ENCODE data around the gene RBM5.

Gene RBM5

GRCh38 chr3:50147861-50148260 is 59.1 kb downstream of the RBM5 start:
- Histone ChIP-seq H3K36me3 (ENCODE audit: insufficient read depth) (no peaks in the 10 kb centered on the region), H3K79me2 (ENCODE audit: insufficient read depth, low read depth) (no peaks in the 10 kb centered on the region), H3K9ac (no peak overlapping the region), H3K27me3 (ENCODE audit: insufficient read depth, low read depth) (no peaks in the 10 kb centered on the region), H3K4me1 (ENCODE audit: low read depth, poor library complexity, severe bottlenecking) (no peaks in the 10 kb centered on the region), H3K27ac (no peak overlapping the region), H4K20me1 (ENCODE audit: insufficient read depth) (no peaks in the 10 kb centered on the region), H3K4me3 (IDR thresholded peaks at IDR 0.05; ENCODE audit: insufficient read depth, low read depth, low read length) (no peak overlapping the region), H3K4me2 (no peak overlapping the region), H2AFZ (ENCODE audit: low read depth) (no peak overlapping the region)
- TF ChIP-seq CTCF (conservative IDR thresholded peaks at IDR 0.05; ENCODE audit: low read depth, low read length), result no peak

- no peak for TF ChIP-seq CTCF (conservative IDR thresholded peaks at IDR 0.05; ENCODE audit: low read depth, low read length)
- H3K4me2 ChIP-seq, result no peak overlapping the region
- no peaks in the 10 kb centered on the region for H4K20me1 ChIP-seq (ENCODE audit: insufficient read depth)
- no peaks in the 10 kb centered on the region for H3K4me1 ChIP-seq (ENCODE audit: low read depth, poor library complexity, severe bottlenecking)
- no peak overlapping the region for H3K27ac ChIP-seq
- H3K4me3 ChIP-seq (IDR thresholded peaks at IDR 0.05; ENCODE audit: insufficient read depth, low read depth, low read length), result no peak overlapping the region
- 0 out of 2 replicates have a peak, but pooled peaks cover 3% of the 10 kb centered on the region for H3K27me3 ChIP-seq (ENCODE audit: insufficient read depth, low read depth)
- H2AFZ ChIP-seq (ENCODE audit: low read depth), result no peak overlapping the region
- H3K79me2 ChIP-seq (ENCODE audit: insufficient read depth, low read depth), result no peaks in the 10 kb centered on the region
- no peaks in the 10 kb centered on the region for H3K36me3 ChIP-seq (ENCODE audit: insufficient read depth)
- no peak overlapping the region for H3K9ac ChIP-seq
These were observed 61.7 kb downstream of the RBM5 start for GRCh38 chr3:50150404-50150750.

GRCh38 chr3:50150863-50151686 is 62.4 kb downstream of the RBM5 start:
- H3K4me3 ChIP-seq (IDR thresholded peaks at IDR 0.05; ENCODE audit: insufficient read depth, low read depth, low read length), result no peak overlapping the region
- H2AFZ ChIP-seq (ENCODE audit: low read depth), result no peak overlapping the region
- no peaks in the 10 kb centered on the region for H3K4me1 ChIP-seq (ENCODE audit: low read depth, poor library complexity, severe bottlenecking)
- no peaks in the 10 kb centered on the region for H3K79me2 ChIP-seq (ENCODE audit: insufficient read depth, low read depth)
- TF ChIP-seq CTCF (conservative IDR thresholded peaks at IDR 0.05; ENCODE audit: low read depth, low read length), result no peak
- no peak overlapping the region for H3K27ac ChIP-seq
- no peaks in the 10 kb centered on the region for H3K36me3 ChIP-seq (ENCODE audit: insufficient read depth)
- H4K20me1 ChIP-seq (ENCODE audit: insufficient read depth), result no peaks in the 10 kb centered on the region
- H3K4me2 ChIP-seq, result no peak overlapping the region
- H3K9ac ChIP-seq, result no peak overlapping the region
- H3K27me3 ChIP-seq (ENCODE audit: insufficient read depth, low read depth), result peaks cover 7% of the 10 kb centered on the region; the same call in 1 of the 2 replicates

DNA sequence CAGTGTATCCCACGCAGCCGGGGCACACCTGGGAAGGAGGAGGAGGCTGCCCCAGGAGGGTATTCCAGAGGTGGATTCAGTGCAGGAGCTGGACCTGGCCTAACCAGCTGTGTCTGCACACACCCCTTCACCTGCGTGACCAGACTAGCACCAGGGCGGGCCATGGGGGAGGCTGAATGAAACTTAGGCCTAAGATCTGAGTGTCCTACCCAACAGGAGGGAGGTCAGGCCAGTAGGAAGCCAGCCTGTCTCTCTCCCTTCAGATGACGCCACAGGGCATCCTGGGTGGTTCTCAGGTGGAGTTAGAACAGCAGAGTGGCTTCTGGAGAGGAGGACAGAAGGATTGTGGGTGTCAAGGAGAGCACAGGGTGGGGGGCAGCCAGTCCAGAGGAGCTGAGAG is 63.0 kb downstream of the RBM5 start:
- H2AFZ ChIP-seq (ENCODE audit: low read depth), result no peak overlapping the region

More for the DNA sequence above, 63.0 kb downstream of the RBM5 start:
- Histone ChIP-seq H4K20me1 (ENCODE audit: insufficient read depth) (no peaks in the 10 kb centered on the region), H3K27ac (no peak overlapping the region), H3K9ac (no peak overlapping the region), H3K4me3 (IDR thresholded peaks at IDR 0.05; ENCODE audit: insufficient read depth, low read depth, low read length) (no peak overlapping the region), H3K4me1 (ENCODE audit: low read depth, poor library complexity, severe bottlenecking) (no peaks in the 10 kb centered on the region), H3K36me3 (ENCODE audit: insufficient read depth) (no peaks in the 10 kb centered on the region), H3K79me2 (ENCODE audit: insufficient read depth, low read depth) (no peaks in the 10 kb centered on the region), H3K4me2 (no peak overlapping the region), H3K27me3 (ENCODE audit: insufficient read depth, low read depth) (peaks cover 13% of the 10 kb centered on the region; the same call in 1 of the 2 replicates)
- no peak for TF ChIP-seq CTCF (conservative IDR thresholded peaks at IDR 0.05; ENCODE audit: low read depth, low read length)

Measured in KMS-11 (cell line).